Esophagus squamous epithelium (tissue), 5 donors: Measurements from ENCODE around the gene ZNF770. TPM values are rescaled to one million over a fixed set of nuclear protein-coding genes. Genes with fewer than 3 reads are reported as not detected.

Experiments
- DNase-seq: peaks from one replicate; lab custom pipeline; 2025; lab: John Stamatoyannopoulos, UW
- H3K27ac ChIP-seq, 4 donors: fragments of 200-600 bp; sonication (generic); one replicate each; pipeline ENCODE4 v1.5.1; 2016 to 2019; ENCODE audit warnings: mild to moderate bottlenecking in 1 of 4
- H3K27me3 ChIP-seq, 4 donors: fragments of 200-600 bp; sonication (generic); 1 replicate in 3 of 4; 2 replicates in 1 of 4; pipeline versions ENCODE4 v1.5.1 to v1.6.0; 2017 to 2021; ENCODE audit warnings: antibody characterized with exemption in 1 of 4
- H3K36me3 ChIP-seq, 3 donors: fragments of 200-600 bp; sonication (generic); one replicate each; pipeline ENCODE4 v1.5.1; 2016 to 2019
- H3K4me1 ChIP-seq, 3 donors: fragments of 200-600 bp; sonication (generic); one replicate each; pipeline ENCODE4 v1.5.1; 2017 to 2019
- H3K4me3 ChIP-seq, 4 donors: fragments of 200-600 bp; sonication (generic); 1 replicate in 3 of 4; 2 replicates in 1 of 4; pipeline ENCODE4 v1.5.1; 2016 to 2019; ENCODE audit warnings: mild to moderate bottlenecking in 2 of 4, moderate library complexity in 1 of 4
- H3K9me3 ChIP-seq, 3 donors: fragments of 200-600 bp; sonication (generic); one replicate each; pipeline ENCODE4 v1.5.1; 2016 to 2019
- POLR2A ChIP-seq, 4 donors: fragments of 450-650 bp; IDR thresholded peaks; one replicate each; pipeline ENCODE4 v1.6.1; 2017; ENCODE audit warnings: antibody characterized with exemption in 4 of 4, mild to moderate bottlenecking in 4 of 4, moderate library complexity in 3 of 4
- WGBS, 2 donors: methylation state at CpG; one replicate each; pipeline ENCODE4 v1.1.5; 2018; 5-methylcytosine and 5-hydroxymethylcytosine counted together
- intact Hi-C: fragments of 100-400 bp; cut with DNase I; formaldehyde crosslinking; loops from one replicate; pipeline ENCODE4 v1.15.0; 2022
- total RNA-seq, 4 donors: library from RNA; depleted of rRNA; stranded (reverse); fragments of >200 nt; gene quantifications; one replicate each; pipeline ENCODE4 v1.1.0, GENCODE V29; 2016
- TF ChIP-seq, protein P1 (sequence below), 6 experiments: fragments of 450-650 bp in 4 of 6; fragments of 200-600 bp in 2 of 6; sonication (generic) in 2 of 6; IDR thresholded peaks; one replicate each; pipeline ENCODE4 v1.5.1; 2016 to 2019; ENCODE audit warnings: antibody characterized with exemption in 6 of 6, mild to moderate bottlenecking in 4 of 6, moderate library complexity in 4 of 6
- donor health status: DM: yes; HTN: yes; CAD: no.

Gene ZNF770
- total RNA-seq, 4 donors from 2014 or later, result 49.0 to 70.4 (median 55.9) TPM

- Histone ChIP-seq H3K4me3 (no peak overlapping the region), H3K36me3 (no peaks in the 10 kb centered on the region), H3K27me3 (no peaks in the 10 kb centered on the region), H3K4me1 (no peaks in the 10 kb centered on the region), H3K27ac (no peak overlapping the region), H3K9me3 (no peaks in the 10 kb centered on the region)
- TF ChIP-seq, protein P1, sequence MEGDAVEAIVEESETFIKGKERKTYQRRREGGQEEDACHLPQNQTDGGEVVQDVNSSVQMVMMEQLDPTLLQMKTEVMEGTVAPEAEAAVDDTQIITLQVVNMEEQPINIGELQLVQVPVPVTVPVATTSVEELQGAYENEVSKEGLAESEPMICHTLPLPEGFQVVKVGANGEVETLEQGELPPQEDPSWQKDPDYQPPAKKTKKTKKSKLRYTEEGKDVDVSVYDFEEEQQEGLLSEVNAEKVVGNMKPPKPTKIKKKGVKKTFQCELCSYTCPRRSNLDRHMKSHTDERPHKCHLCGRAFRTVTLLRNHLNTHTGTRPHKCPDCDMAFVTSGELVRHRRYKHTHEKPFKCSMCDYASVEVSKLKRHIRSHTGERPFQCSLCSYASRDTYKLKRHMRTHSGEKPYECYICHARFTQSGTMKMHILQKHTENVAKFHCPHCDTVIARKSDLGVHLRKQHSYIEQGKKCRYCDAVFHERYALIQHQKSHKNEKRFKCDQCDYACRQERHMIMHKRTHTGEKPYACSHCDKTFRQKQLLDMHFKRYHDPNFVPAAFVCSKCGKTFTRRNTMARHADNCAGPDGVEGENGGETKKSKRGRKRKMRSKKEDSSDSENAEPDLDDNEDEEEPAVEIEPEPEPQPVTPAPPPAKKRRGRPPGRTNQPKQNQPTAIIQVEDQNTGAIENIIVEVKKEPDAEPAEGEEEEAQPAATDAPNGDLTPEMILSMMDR (IDR thresholded peaks at IDR 0.05), result no peak
- no peak for TF ChIP-seq POLR2A (IDR thresholded peaks at IDR 0.05)
- DNase-seq, result no peak
- WGBS, 2 donors, result 77 to 87% methylated on average over 3 of the region's 3 CpGs
- intact Hi-C loops, result no loop called here
Measured at GRCh38 chr15:35003928-35004327, 15.8 kb upstream of the ZNF770 start.

- H3K9me3 ChIP-seq, result no peaks in the 10 kb centered on the region
- intact Hi-C loops, result no loop called here
- H3K4me1 ChIP-seq, result peaks cover 0 to 4% (median 2%) of the 10 kb centered on the region in 3 donors
- DNase-seq, result no peak
- H3K27ac ChIP-seq, result peak overlapping the region in 3 of 4 donors; percentile 25 to 70 (median 45)
- no peak overlapping the region for H3K4me3 ChIP-seq
- no peaks in the 10 kb centered on the region for H3K36me3 ChIP-seq
- no peak for TF ChIP-seq POLR2A (IDR thresholded peaks at IDR 0.05)
- TF ChIP-seq, protein P1 (IDR thresholded peaks at IDR 0.05), result no peak
- 25 to 29% methylated on average over 1 of the region's 1 CpG for WGBS, 2 donors
- H3K27me3 ChIP-seq, result no peaks in the 10 kb centered on the region
Measured at GRCh38 chr15:35000511-35000910, 12.4 kb upstream of the ZNF770 start.

GRCh38 chr15:34999906-35000305 lies 11.8 kb upstream of the ZNF770 start:
- Histone ChIP-seq H3K4me3 (no peak overlapping the region), H3K27ac (peak overlapping the region in 3 of 4 donors; percentile 25 to 70 (median 45)), H3K27me3 (no peaks in the 10 kb centered on the region), H3K9me3 (no peaks in the 10 kb centered on the region), H3K4me1 (peaks cover 0 to 10% (median 6%) of the 10 kb centered on the region in 3 donors), H3K36me3 (no peaks in the 10 kb centered on the region)
- intact Hi-C loops, result no loop called here
- 52 to 70% methylated on average over 7 of the region's 7 CpGs for WGBS, 2 donors
- TF ChIP-seq POLR2A (IDR thresholded peaks at IDR 0.05), result no peak
- TF ChIP-seq, protein P1 (IDR thresholded peaks at IDR 0.05), result no peak
- no peak for DNase-seq

DNA sequence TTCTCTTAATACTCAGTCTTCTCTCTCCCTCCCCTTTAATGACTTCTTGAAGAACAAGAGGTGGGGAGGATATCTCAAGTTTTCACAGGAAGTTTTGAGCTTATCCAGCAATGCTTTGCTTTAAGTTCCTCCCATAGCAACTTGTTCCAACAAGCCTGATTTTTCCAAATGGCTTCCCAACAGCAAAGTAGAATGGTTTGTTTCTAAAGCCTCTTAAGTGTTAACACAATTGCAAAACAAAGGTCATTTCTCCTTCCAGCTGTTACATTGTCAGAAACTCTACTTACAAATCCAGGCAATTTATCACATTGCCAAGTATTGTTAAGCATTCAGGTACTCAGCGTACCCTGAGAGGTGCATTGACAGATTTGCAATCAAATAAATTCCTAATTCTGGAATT lies 6.8 kb upstream of the ZNF770 start:
- WGBS, 2 donors, result 37 to 38% methylated on average over 1 of the region's 1 CpG
- Histone ChIP-seq H3K36me3 (no peaks in the 10 kb centered on the region), H3K9me3 (no peaks in the 10 kb centered on the region), H3K27ac (peak overlapping the region; percentile 67 to 98 (median 75)), H3K27me3 (no peaks in the 10 kb centered on the region), H3K4me3 (no peak overlapping the region), H3K4me1 (peaks cover 0 to 60% (median 13%) of the 10 kb centered on the region in 3 donors)
- TF ChIP-seq POLR2A (IDR thresholded peaks at IDR 0.05), result no peak
- TF ChIP-seq, protein P1 (IDR thresholded peaks at IDR 0.05), result no peak
- intact Hi-C loops, result no loop called here
- no peak for DNase-seq

DNA sequence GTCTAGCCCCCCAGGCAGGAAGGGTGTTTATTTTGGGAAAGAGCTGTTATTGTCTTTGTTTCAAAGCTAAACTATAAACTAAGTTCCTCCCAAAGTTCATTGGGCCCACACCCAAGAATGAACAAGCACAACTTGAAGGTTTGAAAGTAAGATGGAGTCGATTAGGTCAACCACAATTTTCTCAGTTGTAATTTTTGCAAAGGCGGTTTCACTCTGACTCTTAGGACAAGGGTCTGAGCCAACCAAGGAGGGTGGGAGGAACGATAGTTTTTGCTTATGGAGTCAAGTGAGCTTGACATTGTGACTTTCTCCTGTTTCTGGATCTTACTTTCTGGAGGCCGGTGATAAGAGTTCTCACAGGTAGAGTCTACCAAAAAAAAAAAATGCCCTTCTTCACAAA lies 5.8 kb upstream of the ZNF770 start:
- H3K4me1 ChIP-seq, result peaks cover 0 to 71% (median 17%) of the 10 kb centered on the region in 3 donors
- H3K27ac ChIP-seq, result peak overlapping the region; percentile 35 to 98 (median 75)
- TF ChIP-seq, protein P1 (IDR thresholded peaks at IDR 0.05), result no peak
- TF ChIP-seq POLR2A (IDR thresholded peaks at IDR 0.05), result no peak
- no peak for DNase-seq
- H3K9me3 ChIP-seq, result no peaks in the 10 kb centered on the region
- H3K27me3 ChIP-seq, result no peaks in the 10 kb centered on the region
- H3K36me3 ChIP-seq, result no peaks in the 10 kb centered on the region
- H3K4me3 ChIP-seq, result no peak overlapping the region
- WGBS, 2 donors, result 56 to 93% methylated on average over 4 of the region's 4 CpGs
- intact Hi-C loops, result no loop called here
